ENCODE data around the gene COTL1. TPM values are rescaled to one million over a fixed set of nuclear protein-coding genes. Genes with fewer than 3 reads are reported as not detected.
"Not testable (repeated sequence)": the region's sequence is repeated elsewhere in the genome, so short reads cannot be mapped to it uniquely, and the experiment has no call there.

COTL1 gene
- total RNA-seq, 1 donor: 528 TPM

DNA sequence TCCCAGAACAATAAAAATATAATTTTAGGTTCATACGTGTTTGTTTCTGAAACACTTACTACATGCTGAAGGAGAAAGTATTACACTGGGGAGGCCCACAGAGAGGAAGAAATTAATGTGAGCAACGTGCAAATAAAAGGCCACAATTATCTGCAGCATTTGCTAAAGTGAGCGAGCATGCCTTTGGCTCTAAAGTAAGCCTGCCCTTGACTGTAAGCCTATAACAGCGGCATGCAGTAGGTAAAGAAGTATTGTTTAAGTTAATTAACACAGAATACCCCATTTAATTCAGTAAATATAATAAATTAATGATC lies 13.2 kb upstream of the COTL1 start:
- H3K4me3 ChIP-seq (ENCODE audit: low read length): no peak overlapping the region
- no peaks in the 10 kb centered on the region for H3K27me3 ChIP-seq (ENCODE audit: insufficient read depth, low read length)
- H3K9me3 ChIP-seq (ENCODE audit: low read depth, low read length): no peaks in the 10 kb centered on the region
- H3K4me1 ChIP-seq (ENCODE audit: insufficient read depth, low read length): peaks cover 29% of the 10 kb centered on the region

DNA sequence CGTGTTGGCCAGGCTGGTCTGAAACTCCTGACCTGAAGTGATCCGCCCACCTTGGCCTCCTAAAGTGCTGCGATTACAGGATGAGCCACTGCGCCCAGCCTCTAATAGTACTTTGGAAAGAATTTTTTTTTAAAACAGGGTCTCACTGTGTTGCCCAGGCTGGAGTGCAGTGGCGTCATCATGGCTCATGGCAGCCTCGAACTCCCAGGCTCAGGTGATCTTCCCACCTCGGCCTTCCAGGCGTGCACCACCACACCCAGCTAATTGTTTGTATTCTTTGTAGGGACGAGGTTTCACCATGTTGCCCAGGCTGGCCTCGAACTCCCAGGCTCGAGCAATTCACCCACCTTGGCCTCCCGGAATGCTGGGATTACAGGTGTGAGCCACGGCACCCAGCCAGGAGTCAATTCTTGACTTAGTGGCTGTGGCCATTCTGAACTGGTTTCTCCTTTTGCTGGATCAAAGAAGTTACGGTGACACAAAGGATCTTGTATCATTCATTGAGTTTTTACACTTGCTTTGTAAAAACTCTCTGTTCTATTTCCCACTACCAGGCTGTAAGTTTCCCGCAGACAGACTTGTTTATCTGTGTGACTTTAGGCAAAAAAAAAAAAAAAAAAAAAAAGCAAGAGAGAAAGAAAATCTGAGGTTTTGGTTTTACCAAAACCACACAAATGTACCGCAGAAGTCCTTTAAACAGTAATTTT lies 12.7 kb upstream of the COTL1 start:
- H3K4me3 ChIP-seq (ENCODE audit: low read length): no peak overlapping the region
- H3K4me1 ChIP-seq (ENCODE audit: insufficient read depth, low read length): peaks cover 29% of the 10 kb centered on the region
- H3K27me3 ChIP-seq (ENCODE audit: insufficient read depth, low read length): no peaks in the 10 kb centered on the region
- H3K9me3 ChIP-seq (ENCODE audit: low read depth, low read length): no peaks in the 10 kb centered on the region

DNA sequence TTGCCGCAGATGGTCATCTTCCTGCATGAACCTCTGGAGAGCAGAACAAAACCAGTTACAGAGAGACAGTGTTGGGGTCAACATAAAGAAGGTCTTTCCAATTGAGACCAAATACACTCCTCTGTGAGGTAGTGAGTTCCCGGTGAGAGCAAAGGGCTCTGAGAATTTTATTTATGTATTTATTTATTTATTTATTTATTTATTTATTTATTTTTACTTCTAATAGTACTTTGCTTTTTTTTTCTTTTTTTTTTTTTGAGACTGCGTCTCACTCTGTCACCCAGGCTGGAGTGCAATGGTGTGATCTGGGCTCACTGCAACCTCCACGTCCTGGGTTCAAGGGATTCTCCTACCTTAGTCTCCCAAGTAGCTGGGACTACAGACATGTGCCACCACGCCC lies 12.1 kb upstream of the COTL1 start:
- Histone ChIP-seq H3K4me1 (ENCODE audit: insufficient read depth, low read length) (peaks cover 29% of the 10 kb centered on the region), H3K9me3 (ENCODE audit: low read depth, low read length) (no peaks in the 10 kb centered on the region), H3K27me3 (ENCODE audit: insufficient read depth, low read length) (no peaks in the 10 kb centered on the region), H3K4me3 (ENCODE audit: low read length) (no peak overlapping the region)

DNA sequence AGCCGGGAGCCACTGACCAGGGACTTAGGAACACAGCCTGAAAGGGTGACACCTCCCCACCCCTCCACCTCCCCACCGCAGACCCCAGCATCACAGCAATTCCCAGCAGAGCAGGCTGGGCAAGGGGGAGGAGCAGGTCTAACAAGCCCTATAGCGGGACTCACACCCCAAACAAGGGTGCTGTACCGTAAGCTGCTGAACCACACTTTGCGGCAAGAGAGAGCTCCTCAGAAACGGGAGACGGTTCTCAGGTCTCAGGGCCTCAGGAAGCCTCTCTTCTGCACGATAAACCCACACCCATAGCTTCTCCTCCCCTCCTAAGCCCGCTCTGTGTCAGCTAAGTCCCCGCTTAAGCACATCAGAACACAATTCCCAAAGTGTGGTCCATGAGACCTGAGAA lies 11.7 kb upstream of the COTL1 start:
- H3K4me3 ChIP-seq (ENCODE audit: low read length): no peak overlapping the region
- H3K9me3 ChIP-seq (ENCODE audit: low read depth, low read length): no peaks in the 10 kb centered on the region

DNA sequence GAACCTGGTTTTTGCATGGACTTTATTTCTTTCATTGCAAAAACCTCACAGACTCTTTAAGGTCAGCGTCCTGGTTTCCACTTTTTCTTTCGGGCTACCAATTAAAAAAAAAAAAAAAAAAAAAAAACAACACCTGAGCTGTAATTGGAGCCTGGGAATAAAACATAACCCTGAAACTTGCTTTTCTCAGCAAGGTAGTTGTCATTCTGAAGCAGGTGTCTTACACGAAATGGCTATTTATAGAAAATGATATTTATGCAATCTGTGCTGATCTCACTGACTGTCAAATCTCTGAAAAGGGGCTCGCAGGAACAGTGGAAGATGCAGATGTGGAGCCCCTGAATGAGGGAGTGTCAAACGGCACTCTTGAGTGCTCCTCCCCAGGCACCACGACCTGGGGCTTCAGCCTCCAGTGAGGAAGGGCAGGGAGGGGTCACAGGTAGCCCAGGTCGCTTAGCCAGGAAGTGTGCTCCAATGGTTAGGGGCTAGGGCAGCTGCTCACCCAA lies 10.4 kb upstream of the COTL1 start:
- Histone ChIP-seq H3K4me3 (ENCODE audit: low read length) (no peak overlapping the region), H3K27me3 (ENCODE audit: insufficient read depth, low read length) (no peaks in the 10 kb centered on the region), H3K9me3 (ENCODE audit: low read depth, low read length) (no peaks in the 10 kb centered on the region), H3K4me1 (ENCODE audit: insufficient read depth, low read length) (peaks cover 29% of the 10 kb centered on the region)

More for the DNA sequence above, 11.7 kb upstream of the COTL1 start:
- Histone ChIP-seq H3K27me3 (ENCODE audit: insufficient read depth, low read length) (no peaks in the 10 kb centered on the region), H3K4me1 (ENCODE audit: insufficient read depth, low read length) (peaks cover 29% of the 10 kb centered on the region)

DNA sequence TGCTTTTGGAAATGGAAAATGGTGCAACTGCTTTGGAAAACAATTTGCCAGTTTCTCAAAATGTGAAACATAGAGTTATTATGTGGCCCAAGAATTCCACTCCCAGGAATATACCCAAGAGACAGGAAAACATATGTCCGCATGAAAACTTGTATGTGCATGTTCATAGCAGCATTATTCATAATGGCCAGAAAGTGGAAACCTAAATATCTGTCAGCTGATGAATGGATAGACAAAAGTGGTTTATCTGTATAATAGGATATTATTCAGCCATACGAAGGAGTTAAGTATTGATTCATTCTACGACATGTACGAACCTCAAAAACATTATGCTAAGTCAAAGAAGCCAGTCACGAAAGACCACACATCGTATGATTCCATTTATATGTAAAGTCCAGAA lies 7.7 kb upstream of the COTL1 start:
- no peaks in the 10 kb centered on the region for H3K9me3 ChIP-seq (ENCODE audit: low read depth, low read length)
- no peak overlapping the region for H3K4me3 ChIP-seq (ENCODE audit: low read length)
- no peaks in the 10 kb centered on the region for H3K27me3 ChIP-seq (ENCODE audit: insufficient read depth, low read length)
- peaks cover 19% of the 10 kb centered on the region for H3K4me1 ChIP-seq (ENCODE audit: insufficient read depth, low read length)

DNA sequence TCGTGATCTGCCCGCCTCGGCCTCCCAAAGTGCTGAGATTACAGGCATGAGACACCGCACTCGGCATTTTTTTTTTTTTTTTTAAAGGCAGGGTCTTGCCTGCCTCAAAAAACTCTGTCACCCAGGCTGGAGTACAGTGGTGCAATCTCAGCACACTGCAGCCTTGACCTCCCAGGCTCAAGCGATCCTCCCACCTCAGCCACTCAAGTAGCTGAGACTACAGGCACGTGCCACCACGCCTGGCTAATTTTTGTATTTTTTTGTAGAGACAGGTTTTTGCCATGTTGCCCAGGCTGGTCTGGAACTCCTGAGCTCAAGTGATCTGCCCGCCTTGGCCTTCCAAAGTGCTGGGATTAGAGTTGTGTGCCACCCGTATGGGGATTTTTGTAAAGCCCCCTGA lies 3.0 kb upstream of the COTL1 start:
- H3K4me1 ChIP-seq (ENCODE audit: insufficient read depth, low read length): peaks cover 33% of the 10 kb centered on the region
- H3K27me3 ChIP-seq (ENCODE audit: insufficient read depth, low read length); H3K9me3 ChIP-seq (ENCODE audit: low read depth, low read length); H3K4me3 ChIP-seq (ENCODE audit: low read length): not testable (repeated sequence)

DNA sequence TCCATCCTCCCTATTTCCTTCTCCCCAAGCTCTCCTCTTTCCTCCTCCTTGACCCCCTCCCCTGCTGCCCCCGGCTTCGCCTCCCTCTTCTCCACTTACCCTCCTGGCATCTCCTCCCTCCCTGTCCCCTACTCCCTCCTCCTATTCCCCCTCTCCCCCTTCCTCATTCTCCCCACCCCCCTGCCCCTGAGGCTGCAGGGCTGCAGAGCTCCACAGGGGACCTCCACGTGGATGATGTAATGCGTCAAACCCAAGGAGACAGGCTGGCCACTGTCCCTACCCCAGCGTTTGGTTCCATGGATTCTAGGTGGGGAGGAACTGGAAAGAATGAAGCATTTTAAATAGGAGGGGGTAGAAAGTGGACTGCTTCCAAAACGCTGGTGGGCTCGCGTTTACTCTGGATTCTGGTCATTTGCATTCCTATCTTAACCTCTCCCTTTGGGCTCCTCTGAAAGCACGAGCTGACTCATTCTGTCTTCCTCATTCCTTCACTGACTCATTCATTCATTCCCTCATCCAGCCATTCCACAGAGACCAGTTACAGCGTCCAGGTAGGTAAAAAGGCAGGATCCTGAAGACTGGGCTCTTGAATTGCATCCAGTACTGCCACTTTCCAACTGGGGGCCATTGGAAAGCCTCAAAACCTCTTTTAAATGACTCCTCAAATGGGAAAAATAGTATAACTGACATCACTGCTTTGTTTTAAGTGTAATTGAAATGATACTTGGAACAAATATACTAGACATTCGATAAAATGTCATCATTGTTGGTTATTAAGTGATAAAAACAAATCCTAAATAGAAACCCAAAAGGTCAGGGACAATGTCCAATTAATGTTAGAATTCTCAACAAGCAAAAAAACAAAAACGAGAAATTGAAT lies 943 bp upstream of the COTL1 start:
- Histone ChIP-seq H3K4me3 (ENCODE audit: low read length) (no peak overlapping the region), H3K4me1 (ENCODE audit: insufficient read depth, low read length) (peaks cover 54% of the 10 kb centered on the region), H3K9me3 (ENCODE audit: low read depth, low read length) (no peaks in the 10 kb centered on the region), H3K27me3 (ENCODE audit: insufficient read depth, low read length) (no peaks in the 10 kb centered on the region)

DNA sequence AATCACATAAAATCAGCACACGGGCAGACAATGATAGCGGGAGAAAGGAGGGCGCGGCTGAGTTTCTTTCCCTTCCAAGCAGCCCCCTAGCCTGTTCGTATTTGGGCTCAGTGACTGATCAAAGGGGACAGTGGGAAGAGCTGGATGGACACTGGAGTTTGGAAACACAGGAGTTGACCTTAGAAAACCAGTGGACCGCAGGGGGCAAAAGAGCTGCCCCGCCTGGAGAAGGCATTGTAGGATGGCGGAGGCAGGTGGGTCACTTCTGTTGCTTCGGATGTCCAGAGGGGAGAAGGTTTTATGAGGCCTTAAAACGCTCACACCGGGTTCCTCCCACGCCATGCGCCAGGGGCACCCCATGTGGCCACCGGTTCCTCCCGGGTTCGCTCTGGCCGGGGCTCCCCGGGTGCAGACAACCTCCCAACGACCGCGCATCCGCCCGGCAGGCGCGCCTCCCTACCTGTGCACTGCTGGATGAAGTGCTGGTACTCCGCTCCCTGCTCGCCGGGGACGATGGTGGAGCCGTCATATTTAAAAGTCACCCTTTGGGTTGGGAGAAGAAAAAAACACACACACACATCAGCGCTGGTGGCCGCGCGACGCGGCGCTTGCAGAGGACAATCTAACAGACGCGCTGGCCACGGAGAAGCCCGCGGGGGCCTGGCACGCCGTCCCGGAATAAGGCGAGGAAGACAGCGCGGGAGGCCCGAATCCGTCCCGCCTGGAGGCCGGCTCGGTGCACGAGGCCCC lies 662 bp downstream of the COTL1 start:
- no peaks in the 10 kb centered on the region for H3K27me3 ChIP-seq (ENCODE audit: insufficient read depth, low read length)
- H3K4me3 ChIP-seq (ENCODE audit: low read length): peak overlapping the region; percentile 73
- no peaks in the 10 kb centered on the region for H3K9me3 ChIP-seq (ENCODE audit: low read depth, low read length)
- H3K4me1 ChIP-seq (ENCODE audit: insufficient read depth, low read length): peaks cover 65% of the 10 kb centered on the region

DNA sequence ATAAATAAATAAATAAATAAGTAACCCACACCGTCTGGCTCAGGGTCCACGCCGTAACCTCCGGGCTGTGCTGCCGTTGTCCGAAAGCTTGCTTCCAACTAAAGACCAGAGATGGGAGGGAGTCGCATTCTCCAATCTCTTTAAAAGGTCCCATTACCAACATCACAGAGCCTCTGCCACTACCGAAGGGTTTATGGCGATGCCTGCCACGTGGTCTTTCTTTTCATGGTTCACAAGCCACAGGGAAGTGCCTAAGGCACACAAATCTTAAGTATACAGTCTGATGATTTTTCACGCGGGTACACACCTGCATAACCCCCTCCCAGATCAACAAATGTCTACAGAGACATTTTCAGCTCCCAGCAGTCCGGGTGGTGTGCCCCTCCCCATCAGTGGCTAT lies 1.4 kb downstream of the COTL1 start:
- peak overlapping the region; percentile 73 for H3K4me3 ChIP-seq (ENCODE audit: low read length)
- H3K9me3 ChIP-seq (ENCODE audit: low read depth, low read length): no peaks in the 10 kb centered on the region
- peaks cover 66% of the 10 kb centered on the region for H3K4me1 ChIP-seq (ENCODE audit: insufficient read depth, low read length)
- H3K27me3 ChIP-seq (ENCODE audit: insufficient read depth, low read length): no peaks in the 10 kb centered on the region

DNA sequence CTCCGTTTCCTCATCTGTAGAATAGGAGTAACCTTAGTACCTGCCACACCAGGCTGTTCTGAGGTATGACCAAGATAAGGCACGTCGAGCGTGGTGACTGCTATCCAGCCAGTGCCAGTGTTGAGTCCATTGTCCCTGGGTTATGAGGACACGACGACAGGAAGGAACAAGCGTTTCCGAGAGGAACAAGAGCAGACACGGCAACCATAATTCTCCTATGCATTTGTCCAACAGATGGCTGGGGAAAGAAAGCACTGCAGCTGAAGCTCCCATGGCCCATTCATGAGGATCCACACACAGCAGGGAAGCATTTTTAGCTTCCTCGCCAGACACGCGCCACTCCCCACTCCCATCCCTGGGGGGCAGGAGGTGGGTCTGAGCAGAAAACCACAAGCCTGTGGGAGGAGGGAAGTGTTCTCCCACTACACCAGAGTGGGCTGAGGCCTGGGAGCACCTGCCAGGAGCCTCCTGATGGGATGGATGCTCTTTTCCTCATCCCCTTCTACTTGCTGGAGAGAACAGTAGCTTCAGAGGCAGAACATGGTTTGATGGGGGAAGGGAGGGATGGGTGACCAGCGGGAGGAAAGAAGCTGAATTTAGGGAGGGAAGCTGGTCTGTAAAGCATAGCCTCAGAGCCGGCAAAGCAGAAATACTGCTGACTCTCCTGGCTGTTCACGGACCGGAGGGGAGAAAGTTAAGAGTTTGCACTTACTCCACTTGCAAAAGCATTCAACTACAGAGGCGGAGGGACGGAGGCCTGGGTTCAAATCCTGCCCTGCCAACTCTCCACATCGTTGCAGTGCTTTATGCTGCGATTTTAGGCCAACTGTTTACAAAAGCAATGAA lies 2.7 kb downstream of the COTL1 start:
- peak overlapping the region; percentile 73 for H3K4me3 ChIP-seq (ENCODE audit: low read length)
- H3K4me1 ChIP-seq (ENCODE audit: insufficient read depth, low read length): peaks cover 76% of the 10 kb centered on the region
- H3K9me3 ChIP-seq (ENCODE audit: low read depth, low read length): no peaks in the 10 kb centered on the region
- H3K27me3 ChIP-seq (ENCODE audit: insufficient read depth, low read length): no peaks in the 10 kb centered on the region

DNA sequence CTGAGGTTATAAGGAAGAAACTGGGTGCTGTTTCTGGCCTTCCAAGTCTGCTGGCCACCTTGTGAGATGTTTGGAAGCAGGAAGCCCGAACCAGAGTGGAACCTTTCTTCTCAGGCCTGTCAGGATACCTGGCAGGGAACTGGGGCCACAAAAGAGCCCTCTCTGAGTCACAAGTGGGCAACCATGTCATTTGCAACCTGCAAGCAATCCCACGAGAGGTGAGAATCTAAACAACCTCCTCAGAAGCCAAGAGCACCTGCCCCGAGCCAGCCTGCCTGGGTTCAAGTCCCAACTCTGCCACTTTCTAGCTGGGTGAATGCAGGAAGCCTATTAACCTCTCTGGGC lies 3.3 kb downstream of the COTL1 start:
- Histone ChIP-seq H3K4me3 (ENCODE audit: low read length) (peak overlapping the region; percentile 73), H3K9me3 (ENCODE audit: low read depth, low read length) (no peaks in the 10 kb centered on the region), H3K4me1 (ENCODE audit: insufficient read depth, low read length) (peaks cover 79% of the 10 kb centered on the region), H3K27me3 (ENCODE audit: insufficient read depth, low read length) (no peaks in the 10 kb centered on the region)

DNA sequence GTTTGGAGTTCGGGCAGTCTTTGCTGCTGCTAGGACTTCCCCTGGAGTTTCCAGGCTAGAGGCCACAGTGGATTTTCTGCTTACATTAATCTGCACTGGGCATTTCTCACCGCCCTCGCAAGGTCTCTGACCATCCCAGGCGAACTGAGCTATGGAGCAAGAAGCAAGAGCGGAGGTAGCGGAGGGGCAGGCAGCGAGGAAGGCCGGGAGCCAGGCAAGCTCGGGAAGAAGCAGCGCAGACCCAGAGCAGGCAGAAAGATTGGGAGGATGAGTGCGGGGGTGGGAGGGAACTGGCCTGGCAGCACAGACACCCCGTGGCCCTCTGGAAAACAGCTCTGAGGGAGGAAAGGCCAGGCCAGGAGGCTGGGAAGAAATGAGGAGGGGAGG lies 3.8 kb downstream of the COTL1 start:
- Histone ChIP-seq H3K27me3 (ENCODE audit: insufficient read depth, low read length) (no peaks in the 10 kb centered on the region), H3K9me3 (ENCODE audit: low read depth, low read length) (no peaks in the 10 kb centered on the region), H3K4me3 (ENCODE audit: low read length) (no peak overlapping the region), H3K4me1 (ENCODE audit: insufficient read depth, low read length) (peaks cover 83% of the 10 kb centered on the region)

DNA sequence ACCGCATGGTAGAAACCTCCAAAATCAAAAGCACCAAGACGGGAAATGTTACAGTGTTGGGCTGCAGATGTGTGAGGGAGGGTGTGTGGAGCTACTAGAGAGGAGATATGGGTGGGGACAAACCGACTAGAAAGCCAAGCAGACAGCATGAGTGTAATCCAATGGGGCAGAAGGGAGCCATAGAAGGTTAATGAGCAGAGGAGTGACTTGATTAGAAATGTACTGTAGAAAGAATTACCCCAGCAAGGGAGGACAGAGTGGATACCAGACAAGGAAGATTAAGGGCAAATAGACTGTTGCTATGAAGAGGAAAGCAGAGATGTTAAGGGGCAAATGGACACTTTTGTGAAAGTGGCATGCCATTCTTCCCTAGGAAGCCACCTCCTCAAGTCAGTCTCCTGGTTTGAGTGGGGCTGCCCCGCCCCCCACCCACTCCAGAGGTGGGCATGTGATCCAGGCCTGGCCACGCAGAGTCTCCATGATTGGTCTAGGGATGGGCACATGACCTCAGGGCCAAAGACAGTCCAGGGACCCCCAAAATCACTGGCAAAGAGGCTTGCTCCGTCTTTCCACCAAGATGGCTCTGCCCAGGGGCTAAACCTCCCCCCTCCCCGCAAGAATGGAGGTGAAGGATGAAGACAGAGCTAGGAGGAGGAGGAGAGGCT lies 4.3 kb downstream of the COTL1 start:
- no peak overlapping the region for H3K4me3 ChIP-seq (ENCODE audit: low read length)
- no peaks in the 10 kb centered on the region for H3K9me3 ChIP-seq (ENCODE audit: low read depth, low read length)
- peaks cover 83% of the 10 kb centered on the region for H3K4me1 ChIP-seq (ENCODE audit: insufficient read depth, low read length)
- H3K27me3 ChIP-seq (ENCODE audit: insufficient read depth, low read length): no peaks in the 10 kb centered on the region
